Adrenal gland (tissue), 5 donors: ENCODE data around the gene KRT222.

Experiments
- POLR2A ChIP-seq, 2 donors: fragments of 450-650 bp; IDR thresholded peaks; one replicate each; pipeline ENCODE4 v1.6.1; 2017; ENCODE audit warnings: antibody characterized with exemption in 2 of 2, mild to moderate bottlenecking in 2 of 2, moderate library complexity in 1 of 2
- TF ChIP-seq, protein P1 (sequence below), 6 experiments: fragments of 450-650 bp in 4 of 6; fragments of 200-600 bp in 2 of 6; sonication (generic) in 1 of 6; IDR thresholded peaks; 1 replicate in 5 of 6; 2 replicates in 1 of 6; pipeline versions ENCODE4 v1.5.1 to v1.8.0; 2016 to 2021; ENCODE audit warnings: antibody characterized with exemption in 6 of 6, mild to moderate bottlenecking in 2 of 6, moderate library complexity in 1 of 6
- donor health status: DM: no; HTN: no; CAD: no.

DNA sequence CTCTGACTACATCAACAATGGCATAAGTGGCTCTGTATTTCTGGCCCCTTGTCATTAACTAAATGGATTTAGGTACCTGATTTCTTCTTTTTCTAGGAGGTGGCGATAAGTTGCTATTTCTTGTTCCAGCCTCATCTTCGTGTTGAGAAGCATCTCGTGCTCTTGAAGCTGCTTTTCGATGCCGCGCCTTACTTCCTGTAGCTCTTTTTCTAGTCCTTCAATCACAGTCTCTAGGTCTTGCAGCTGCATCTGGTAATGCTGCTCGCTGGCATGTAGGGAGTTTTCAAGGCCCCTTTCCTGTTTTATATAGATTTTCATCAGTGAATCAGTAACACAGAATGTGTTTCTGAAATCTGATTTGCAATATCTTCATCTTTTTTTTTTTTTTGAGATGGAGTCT is 5.1 kb downstream of the KRT222 start:
- TF ChIP-seq, protein P1, sequence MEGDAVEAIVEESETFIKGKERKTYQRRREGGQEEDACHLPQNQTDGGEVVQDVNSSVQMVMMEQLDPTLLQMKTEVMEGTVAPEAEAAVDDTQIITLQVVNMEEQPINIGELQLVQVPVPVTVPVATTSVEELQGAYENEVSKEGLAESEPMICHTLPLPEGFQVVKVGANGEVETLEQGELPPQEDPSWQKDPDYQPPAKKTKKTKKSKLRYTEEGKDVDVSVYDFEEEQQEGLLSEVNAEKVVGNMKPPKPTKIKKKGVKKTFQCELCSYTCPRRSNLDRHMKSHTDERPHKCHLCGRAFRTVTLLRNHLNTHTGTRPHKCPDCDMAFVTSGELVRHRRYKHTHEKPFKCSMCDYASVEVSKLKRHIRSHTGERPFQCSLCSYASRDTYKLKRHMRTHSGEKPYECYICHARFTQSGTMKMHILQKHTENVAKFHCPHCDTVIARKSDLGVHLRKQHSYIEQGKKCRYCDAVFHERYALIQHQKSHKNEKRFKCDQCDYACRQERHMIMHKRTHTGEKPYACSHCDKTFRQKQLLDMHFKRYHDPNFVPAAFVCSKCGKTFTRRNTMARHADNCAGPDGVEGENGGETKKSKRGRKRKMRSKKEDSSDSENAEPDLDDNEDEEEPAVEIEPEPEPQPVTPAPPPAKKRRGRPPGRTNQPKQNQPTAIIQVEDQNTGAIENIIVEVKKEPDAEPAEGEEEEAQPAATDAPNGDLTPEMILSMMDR (IDR thresholded peaks at IDR 0.05): no peak
- TF ChIP-seq POLR2A (IDR thresholded peaks at IDR 0.05): no peak
